ENCODE measurements around the gene CRELD2. TPM values are rescaled to one million over a fixed set of nuclear protein-coding genes. Genes with fewer than 3 reads are reported as not detected.
A peak's percentile ranks its signal among the peaks of the same experiment; 100 is the strongest.

Gene CRELD2
- total and polyA plus RNA-seq, 2 of the 8 experiments (the other 6 are each of a cell fraction or from before 2014, with no cell fraction given): 24.5 to 36.6 TPM

GRCh38 chr22:49879871-49880270 lies 38.6 kb upstream of the CRELD2 start:
- Histone ChIP-seq H3K4ac (replicated peaks; ENCODE audit: insufficient read length, low read depth, low read length) (no peak overlapping the region), H3K27ac (ENCODE audit: low read depth, low read length) (peak overlapping the region; percentile 16; the same call in 1 of the 2 replicates), H2BK15ac (ENCODE audit: low read length) (no peak overlapping the region), H3K14ac (ENCODE audit: insufficient read length) (no peak overlapping the region), H2BK20ac (ENCODE audit: low read length) (no peak overlapping the region), H4K8ac (ENCODE audit: extremely low read depth, insufficient read depth, low read length) (no peak overlapping the region), H3K4me1 (replicated peaks in 1 of 4; ENCODE audit: control insufficient read depth in 3 of 4, insufficient read depth in 4 of 4, low read length in 3 of 4) (no peaks in the 10 kb centered on the region), H4K5ac (ENCODE audit: insufficient read length, low read depth, low read length) (no peak overlapping the region), H3K4me2 (ENCODE audit: insufficient read depth in 1 of 2, low read depth in 2 of 2, low read length in 2 of 2) (no peak overlapping the region), H3K56ac (replicated peaks; ENCODE audit: insufficient read length, low read depth, low read length) (no peak overlapping the region), H2AFZ (ENCODE audit: low read length) (no peak overlapping the region), H4K91ac (replicated peaks; ENCODE audit: insufficient read length, low read length) (no peak overlapping the region), H3K9me3 (ENCODE audit: insufficient read depth in 2 of 2, low read depth in 1 of 2, low read length in 1 of 2) (peaks cover 0 to 3% of the 10 kb centered on the region in 2 experiments; a peak in 1 of 4 replicates), H3K27me3 (replicated peaks in 1 of 4; ENCODE audit: control insufficient read depth in 3 of 4, extremely low read depth in 1 of 4, insufficient read depth in 3 of 4, low read length in 3 of 4) (no peaks in the 10 kb centered on the region), H4K20me1 (replicated peaks in 1 of 2; ENCODE audit: control insufficient read depth in 1 of 2, insufficient read depth in 2 of 2, low read length in 2 of 2) (peaks cover 0 to 7% of the 10 kb centered on the region in 2 experiments), H3K23ac (ENCODE audit: insufficient read length) (no peak overlapping the region), H3K4me3 (ENCODE audit: extremely low read depth in 1 of 4, insufficient read depth in 2 of 4, low read depth in 3 of 4, low read length in 4 of 4) (no peak overlapping the region), H3K9ac (replicated peaks in 1 of 4; ENCODE audit: extremely low read depth in 1 of 4, low read depth in 3 of 4, low read length in 3 of 4) (no peak overlapping the region), H2BK5ac (ENCODE audit: low read depth, low read length) (no peak overlapping the region), H3K18ac (ENCODE audit: extremely low read depth, low read length) (no peak overlapping the region; the same call in 1 of the 2 replicates), H3K36me3 (ENCODE audit: control insufficient read depth in 2 of 4, insufficient read depth in 4 of 4, low read length in 3 of 4) (peaks cover 0 to 12% (median 3%) of the 10 kb centered on the region in 4 experiments; a peak in 2 of 8 replicates), H2BK120ac (replicated peaks; ENCODE audit: low read depth, low read length) (no peak overlapping the region), H2AK5ac (ENCODE audit: low read depth, low read length) (0 out of 2 replicates have a peak overlapping the region, but pooled peaks have one; percentile 13), H2BK12ac (ENCODE audit: low read depth, low read length) (no peak overlapping the region), H3K79me1 (ENCODE audit: low read depth, low read length) (peaks cover 5% of the 10 kb centered on the region), H3K23me2 (ENCODE audit: low read depth, low read length) (no peaks in the 10 kb centered on the region), H3K79me2 (ENCODE audit: control insufficient read depth in 1 of 2, insufficient read depth in 2 of 2, low read length in 2 of 2) (peaks cover 0 to 65% of the 10 kb centered on the region in 2 experiments; a peak in 3 of 4 replicates)
- FAIRE-seq: no peak
- WGBS, 2 experiments (ENCODE audit: extremely low coverage in 1 of 2, insufficient coverage in 1 of 2, insufficient read length in 1 of 2, insufficient replicate concordance in 2 of 2, low coverage in 1 of 2, low lambda C conversion rate in 2 of 2, missing lambda C conversion rate in 1 of 2): 86% methylated on average over 9 of the region's 9 CpGs; no CpG with 5 or more reads in 1 of the 2 experiments
- ChIA-PET POLR2A (ENCODE audit: partially characterized antibody) (interaction anchor here (1.2 to 1.3 kb wide), 2 partner anchors 12 to 14 kb away, joined by 3 read pairs; no protein-coding TSS in a partner anchor), CTCF (ENCODE audit: partially characterized antibody) (no interaction called here)
- DNase-seq (ENCODE audit: low read depth in 1 of 2, low spot score in 2 of 2): no peak
- TF ChIP-seq CBX8 (IDR thresholded peaks at IDR 0.05; ENCODE audit: borderline replicate concordance, low read depth, low read length) (no peak), TCF12 (IDR thresholded peaks at IDR 0.05; ENCODE audit: low read depth, low read length) (no peak), JUND (IDR thresholded peaks at IDR 0.05; ENCODE audit: low read length) (no peak), CTBP2 (IDR thresholded peaks at IDR 0.05; ENCODE audit: borderline replicate concordance, insufficient read depth, insufficient read length, low read length) (no peak), NRF1 (IDR thresholded peaks at IDR 0.05; ENCODE audit: low read depth, low read length) (no peak), ATF2 (IDR thresholded peaks at IDR 0.05; ENCODE audit: low read length) (no peak), SP1 (IDR thresholded peaks at IDR 0.05; ENCODE audit: low read depth, low read length) (no peak)
